ENCODE measurements around the gene ZFP62.
A peak's percentile ranks its signal among the peaks of the same experiment; 100 is the strongest.
"Not testable (repeated sequence)": the region's sequence is repeated elsewhere in the genome, so short reads cannot be mapped to it uniquely, and the experiment has no call there.

Gene ZFP62

DNA sequence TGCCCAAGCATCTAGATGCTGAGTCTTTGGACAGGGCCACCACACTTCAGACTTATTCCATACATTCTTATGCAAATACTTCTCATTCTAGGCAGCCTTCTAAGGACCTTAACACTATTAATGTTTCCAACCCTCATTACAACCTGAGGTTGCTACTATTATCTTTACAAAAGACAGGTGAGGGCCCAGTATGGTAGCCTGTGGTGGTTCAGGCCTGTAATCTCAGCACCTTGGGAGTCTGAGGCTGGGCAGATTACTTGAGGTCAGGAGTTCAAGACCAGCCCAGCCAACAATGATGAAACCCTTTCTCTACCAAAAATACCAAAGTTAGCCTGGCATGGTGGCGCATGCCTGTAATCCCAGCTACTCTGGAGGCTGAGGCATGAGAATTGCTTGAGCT lies 16.2 kb downstream of the ZFP62 start:
- Histone ChIP-seq H3K4me3 (ENCODE audit: low read length) (no peak overlapping the region), H3K9ac (ENCODE audit: low read length) (no peak overlapping the region), H3K36me3 (ENCODE audit: control insufficient read depth, low read depth, low read length) (peaks cover 22% of the 10 kb centered on the region), H3K27me3 (ENCODE audit: control insufficient read depth, insufficient read depth, low read length) (no peaks in the 10 kb centered on the region), H3K27ac (ENCODE audit: low read length) (no peak overlapping the region), H3K4me1 (ENCODE audit: control insufficient read depth, low read depth, low read length) (no peaks in the 10 kb centered on the region), H3K9me3 (ENCODE audit: control insufficient read depth, low read depth, low read length) (peaks cover 22% of the 10 kb centered on the region)

DNA sequence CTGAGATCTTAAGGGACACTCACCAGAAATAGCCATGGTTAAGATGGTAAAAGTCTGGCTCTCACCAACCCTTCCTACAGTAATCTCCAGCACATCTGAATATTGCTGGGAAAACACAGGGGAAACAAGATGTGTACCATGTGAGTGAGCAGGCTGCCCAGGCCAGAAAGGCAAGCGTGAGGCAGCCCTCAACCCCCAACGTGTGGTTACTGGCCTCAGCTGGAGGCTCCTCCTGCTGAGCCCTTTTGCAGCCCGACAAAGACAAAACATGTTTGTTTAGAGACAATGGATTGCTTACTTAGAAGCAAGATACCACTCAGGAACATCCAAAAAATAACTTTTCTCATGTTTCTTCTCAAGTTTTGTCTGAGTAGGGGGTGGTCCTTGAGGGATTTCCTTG lies 16.6 kb downstream of the ZFP62 start:
- no peak overlapping the region for H3K9ac ChIP-seq (ENCODE audit: low read length)
- H3K9me3 ChIP-seq (ENCODE audit: control insufficient read depth, low read depth, low read length): peaks cover 18% of the 10 kb centered on the region
- H3K36me3 ChIP-seq (ENCODE audit: control insufficient read depth, low read depth, low read length): peaks cover 17% of the 10 kb centered on the region
- no peak overlapping the region for H3K27ac ChIP-seq (ENCODE audit: low read length)
- no peak overlapping the region for H3K4me3 ChIP-seq (ENCODE audit: low read length)
- no peaks in the 10 kb centered on the region for H3K27me3 ChIP-seq (ENCODE audit: control insufficient read depth, insufficient read depth, low read length)
- no peaks in the 10 kb centered on the region for H3K4me1 ChIP-seq (ENCODE audit: control insufficient read depth, low read depth, low read length)

DNA sequence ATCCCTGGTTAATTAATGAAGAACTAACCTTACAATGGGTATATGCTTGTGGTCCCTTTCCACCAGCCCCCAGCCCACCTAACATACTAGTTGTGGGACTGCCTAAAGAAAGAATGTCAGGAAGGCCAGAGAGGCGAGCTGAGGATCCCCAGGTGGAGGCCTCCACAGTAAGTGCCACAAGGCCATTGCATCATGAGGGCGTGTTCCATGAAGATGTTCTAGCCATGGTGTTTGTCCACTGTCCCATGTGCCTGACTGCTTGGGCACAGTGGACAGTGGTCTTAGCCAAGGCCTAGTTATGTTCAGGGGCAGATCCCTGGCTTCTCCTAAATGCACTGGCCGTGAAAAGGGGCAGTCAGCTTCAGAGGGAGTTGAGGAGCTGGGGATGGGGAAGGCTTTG lies 21.1 kb downstream of the ZFP62 start:
- Histone ChIP-seq H3K9ac (ENCODE audit: low read length) (no peak overlapping the region), H3K9me3 (ENCODE audit: control insufficient read depth, low read depth, low read length) (no peaks in the 10 kb centered on the region), H3K4me3 (ENCODE audit: low read length) (no peak overlapping the region), H3K27ac (ENCODE audit: low read length) (no peak overlapping the region), H3K36me3 (ENCODE audit: control insufficient read depth, low read depth, low read length) (no peaks in the 10 kb centered on the region), H3K4me1 (ENCODE audit: control insufficient read depth, low read depth, low read length) (no peaks in the 10 kb centered on the region), H3K27me3 (ENCODE audit: control insufficient read depth, insufficient read depth, low read length) (no peaks in the 10 kb centered on the region)

DNA sequence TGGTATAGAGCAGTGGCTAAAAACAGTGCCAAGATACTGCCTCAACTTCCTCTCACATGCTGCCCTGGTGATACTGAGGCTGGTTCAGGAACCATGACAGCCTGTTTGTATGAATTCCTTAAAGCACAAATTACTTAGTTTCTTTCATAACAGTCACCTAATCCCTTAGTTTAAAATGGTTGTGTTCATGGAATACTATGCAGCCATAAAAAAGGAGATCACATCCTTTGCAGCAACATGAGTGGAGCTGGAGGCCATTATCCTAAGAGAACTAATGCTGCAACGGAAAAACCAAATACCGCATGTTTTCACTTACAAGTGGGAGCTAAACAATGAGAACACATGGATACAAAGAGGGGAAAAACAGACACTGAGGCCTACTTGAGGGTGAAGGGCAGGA lies 21.8 kb downstream of the ZFP62 start:
- Histone ChIP-seq H3K27ac (ENCODE audit: low read length) (no peak overlapping the region), H3K36me3 (ENCODE audit: control insufficient read depth, low read depth, low read length) (no peaks in the 10 kb centered on the region), H3K4me1 (ENCODE audit: control insufficient read depth, low read depth, low read length) (no peaks in the 10 kb centered on the region), H3K27me3 (ENCODE audit: control insufficient read depth, insufficient read depth, low read length) (no peaks in the 10 kb centered on the region), H3K9me3 (ENCODE audit: control insufficient read depth, low read depth, low read length) (no peaks in the 10 kb centered on the region), H3K4me3 (ENCODE audit: low read length) (no peak overlapping the region), H3K9ac (ENCODE audit: low read length) (no peak overlapping the region)

DNA sequence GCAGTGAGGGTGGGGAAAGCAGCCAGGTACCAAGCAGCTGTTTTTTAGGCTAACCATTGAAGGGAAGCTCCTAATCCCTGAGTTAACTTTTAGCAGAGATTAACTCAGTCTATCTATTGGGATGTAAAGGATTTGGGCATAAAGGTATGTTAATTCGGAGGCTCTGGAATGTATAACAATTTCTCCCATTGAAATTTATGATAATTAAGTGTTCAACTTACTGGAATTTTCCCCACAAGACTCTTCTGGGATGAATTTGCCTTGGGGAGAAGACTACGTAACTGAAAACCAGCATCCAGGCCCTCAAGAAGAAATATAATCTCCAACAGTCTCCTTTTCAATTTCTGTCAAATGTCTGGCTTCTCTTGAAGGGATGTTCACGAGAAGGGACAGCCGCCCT lies 23.6 kb downstream of the ZFP62 start:
- Histone ChIP-seq H3K36me3 (ENCODE audit: control insufficient read depth, low read depth, low read length) (no peaks in the 10 kb centered on the region), H3K4me1 (ENCODE audit: control insufficient read depth, low read depth, low read length) (no peaks in the 10 kb centered on the region), H3K9me3 (ENCODE audit: control insufficient read depth, low read depth, low read length) (no peaks in the 10 kb centered on the region), H3K4me3 (ENCODE audit: low read length) (no peak overlapping the region), H3K27me3 (ENCODE audit: control insufficient read depth, insufficient read depth, low read length) (peaks cover 4% of the 10 kb centered on the region), H3K9ac (ENCODE audit: low read length) (no peak overlapping the region), H3K27ac (ENCODE audit: low read length) (no peak overlapping the region)

DNA sequence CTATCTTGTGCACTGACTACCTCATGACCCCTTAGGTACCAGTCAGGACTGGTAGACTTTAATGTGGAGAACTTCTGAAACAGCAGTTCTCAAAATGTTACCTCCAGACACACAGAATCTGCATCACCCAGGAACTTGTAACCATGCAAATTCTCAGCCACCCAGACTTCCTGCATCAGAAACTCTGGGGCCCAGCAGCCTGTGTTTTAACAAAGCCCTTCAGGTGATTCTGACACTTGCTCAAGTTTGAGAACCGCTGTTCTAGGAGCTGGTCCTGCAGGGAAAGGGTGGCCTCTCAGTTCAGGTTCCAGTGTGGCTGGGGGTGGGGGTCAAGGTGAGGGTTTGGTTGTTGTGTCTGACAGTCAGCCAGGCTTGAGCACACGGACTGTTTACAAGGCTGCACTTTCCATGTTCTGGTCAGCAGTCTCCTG lies 28.4 kb downstream of the ZFP62 start:
- Histone ChIP-seq H3K4me1 (ENCODE audit: control insufficient read depth, low read depth, low read length) (peaks cover 13% of the 10 kb centered on the region), H3K36me3 (ENCODE audit: control insufficient read depth, low read depth, low read length) (no peaks in the 10 kb centered on the region), H3K4me3 (ENCODE audit: low read length) (no peak overlapping the region), H3K27ac (ENCODE audit: low read length) (no peak overlapping the region), H3K9ac (ENCODE audit: low read length) (no peak overlapping the region), H3K9me3 (ENCODE audit: control insufficient read depth, low read depth, low read length) (peaks cover 16% of the 10 kb centered on the region), H3K27me3 (ENCODE audit: control insufficient read depth, insufficient read depth, low read length) (peaks cover 28% of the 10 kb centered on the region)

DNA sequence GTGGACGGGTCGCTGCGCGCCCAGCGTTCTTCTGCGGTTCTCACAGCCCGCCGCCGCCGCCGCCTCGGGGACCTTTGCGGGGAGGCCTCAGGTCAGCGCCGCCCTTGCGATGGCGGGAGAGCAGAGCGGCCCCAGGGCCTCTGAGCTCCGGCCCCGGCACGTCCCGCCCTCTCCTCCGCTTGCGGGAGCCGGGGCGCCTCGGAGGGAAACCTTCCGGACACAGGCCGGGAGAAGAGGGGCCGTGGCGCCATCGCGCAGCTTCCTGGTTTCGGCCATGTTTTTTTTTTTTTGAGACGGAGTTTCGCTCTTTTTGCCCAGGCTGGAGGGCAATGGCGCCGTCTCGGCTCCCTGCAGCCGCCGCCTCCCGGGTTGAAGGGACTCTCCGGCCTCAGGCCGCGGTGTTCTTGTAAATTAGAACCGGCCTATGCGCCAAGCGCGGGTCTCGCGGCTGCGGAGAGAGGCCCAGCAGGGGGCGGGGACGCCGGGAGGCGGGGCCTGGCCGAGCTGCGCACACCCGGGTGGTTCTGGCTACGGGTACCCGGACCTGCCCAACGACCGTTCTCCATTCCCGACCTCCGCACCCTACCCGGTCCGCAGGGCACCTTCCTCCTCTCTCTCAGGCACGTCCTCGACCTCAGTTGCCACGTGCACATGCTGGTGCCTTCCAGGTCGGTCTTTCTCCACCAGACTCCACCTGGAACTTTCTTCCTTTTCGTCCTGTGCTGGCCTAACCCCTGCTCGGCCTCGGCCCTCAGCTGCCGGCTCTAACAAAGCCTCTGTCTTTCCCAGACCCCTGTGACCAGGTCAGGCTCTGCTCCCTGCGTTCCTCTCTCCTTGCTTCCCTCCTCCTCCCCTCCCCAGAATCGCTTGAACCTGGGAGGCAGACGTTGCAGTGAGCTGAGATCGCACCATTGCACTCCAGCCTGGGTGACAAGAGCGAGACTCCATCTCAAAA lies 29.7 kb downstream of the ZFP62 start:
- H3K4me1 ChIP-seq (ENCODE audit: control insufficient read depth, low read depth, low read length): peaks cover 13% of the 10 kb centered on the region
- H3K27ac ChIP-seq (ENCODE audit: low read length): peak overlapping the region; percentile 15
- H3K9ac ChIP-seq (ENCODE audit: low read length): peak overlapping the region; percentile 81
- H3K4me3 ChIP-seq (ENCODE audit: low read length): peak overlapping the region; percentile 78
- H3K36me3 ChIP-seq (ENCODE audit: control insufficient read depth, low read depth, low read length): no peaks in the 10 kb centered on the region
- H3K27me3 ChIP-seq (ENCODE audit: control insufficient read depth, insufficient read depth, low read length): peaks cover 36% of the 10 kb centered on the region
- peaks cover 16% of the 10 kb centered on the region for H3K9me3 ChIP-seq (ENCODE audit: control insufficient read depth, low read depth, low read length)

DNA sequence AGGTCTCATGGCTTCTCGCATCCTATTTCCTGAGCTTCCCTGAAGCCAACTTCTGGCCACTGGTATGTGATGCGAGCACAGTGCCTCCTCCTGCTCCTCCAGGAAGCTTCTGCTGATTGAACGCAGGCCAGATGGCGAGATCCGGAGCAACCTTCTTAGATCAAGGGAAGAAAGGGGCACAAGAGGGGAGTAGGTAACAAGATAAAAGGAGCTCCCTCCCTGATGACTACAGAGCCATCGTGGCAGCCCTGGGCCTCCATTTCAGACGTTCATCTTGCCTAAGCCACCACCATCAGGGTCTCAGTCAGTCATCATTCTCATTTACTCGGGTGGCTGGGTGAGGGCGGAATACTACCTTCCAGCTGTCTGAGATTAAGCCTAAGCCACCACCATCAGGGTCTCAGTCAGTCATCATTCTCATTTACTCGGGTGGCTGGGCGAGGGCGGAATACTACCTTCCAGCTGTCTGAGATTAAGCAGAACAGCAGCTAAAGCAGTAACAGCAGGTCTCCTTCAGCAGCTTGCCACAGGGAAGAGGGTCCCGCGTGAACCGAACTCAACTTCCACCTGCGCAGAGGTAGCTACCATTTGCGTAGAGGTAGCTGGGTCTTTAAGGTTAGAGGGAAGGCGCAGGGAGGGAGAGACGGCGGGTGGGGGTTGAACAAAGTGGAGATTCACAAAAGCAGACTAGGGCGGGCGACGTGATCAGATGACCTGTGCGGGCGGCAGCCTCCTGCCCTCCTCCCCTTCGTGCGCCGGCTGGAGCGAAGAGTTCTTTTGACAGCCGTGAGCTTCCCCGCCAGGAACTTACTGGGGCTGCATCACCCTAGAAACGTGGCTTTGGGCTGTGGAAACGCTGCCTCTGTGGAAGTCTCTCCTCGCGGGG lies 30.6 kb downstream of the ZFP62 start:
- peak overlapping the region; percentile 78 for H3K4me3 ChIP-seq (ENCODE audit: low read length)
- peak overlapping the region; percentile 81 for H3K9ac ChIP-seq (ENCODE audit: low read length)
- H3K4me1 ChIP-seq (ENCODE audit: control insufficient read depth, low read depth, low read length): peaks cover 13% of the 10 kb centered on the region
- H3K27ac ChIP-seq (ENCODE audit: low read length): no peak overlapping the region
- H3K9me3 ChIP-seq (ENCODE audit: control insufficient read depth, low read depth, low read length): peaks cover 16% of the 10 kb centered on the region
- peaks cover 36% of the 10 kb centered on the region for H3K27me3 ChIP-seq (ENCODE audit: control insufficient read depth, insufficient read depth, low read length)
- no peaks in the 10 kb centered on the region for H3K36me3 ChIP-seq (ENCODE audit: control insufficient read depth, low read depth, low read length)

DNA sequence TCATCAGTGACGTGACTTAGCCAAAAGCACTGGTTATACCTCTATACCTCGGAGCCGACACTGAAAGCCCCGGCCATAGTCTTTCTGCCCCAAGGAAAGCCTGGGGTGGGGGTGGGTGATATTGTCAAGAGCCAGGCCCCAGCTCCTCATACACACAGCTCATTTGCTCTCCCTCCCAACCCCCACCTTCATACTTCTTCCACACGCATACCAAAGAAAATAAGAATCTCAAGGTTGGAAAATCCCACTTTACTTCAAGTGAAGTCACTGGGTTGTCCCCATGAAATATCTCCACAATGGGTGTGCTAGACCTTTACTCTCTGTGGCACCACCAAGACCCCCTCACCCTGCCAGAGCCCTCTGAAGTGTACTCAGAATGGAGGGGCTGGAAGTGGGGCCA lies 31.4 kb downstream of the ZFP62 start:
- H3K9me3 ChIP-seq (ENCODE audit: control insufficient read depth, low read depth, low read length): peaks cover 16% of the 10 kb centered on the region
- H3K27ac ChIP-seq (ENCODE audit: low read length): no peak overlapping the region
- peaks cover 13% of the 10 kb centered on the region for H3K4me1 ChIP-seq (ENCODE audit: control insufficient read depth, low read depth, low read length)
- no peak overlapping the region for H3K4me3 ChIP-seq (ENCODE audit: low read length)
- no peak overlapping the region for H3K9ac ChIP-seq (ENCODE audit: low read length)
- H3K27me3 ChIP-seq (ENCODE audit: control insufficient read depth, insufficient read depth, low read length): peaks cover 36% of the 10 kb centered on the region
- no peaks in the 10 kb centered on the region for H3K36me3 ChIP-seq (ENCODE audit: control insufficient read depth, low read depth, low read length)

DNA sequence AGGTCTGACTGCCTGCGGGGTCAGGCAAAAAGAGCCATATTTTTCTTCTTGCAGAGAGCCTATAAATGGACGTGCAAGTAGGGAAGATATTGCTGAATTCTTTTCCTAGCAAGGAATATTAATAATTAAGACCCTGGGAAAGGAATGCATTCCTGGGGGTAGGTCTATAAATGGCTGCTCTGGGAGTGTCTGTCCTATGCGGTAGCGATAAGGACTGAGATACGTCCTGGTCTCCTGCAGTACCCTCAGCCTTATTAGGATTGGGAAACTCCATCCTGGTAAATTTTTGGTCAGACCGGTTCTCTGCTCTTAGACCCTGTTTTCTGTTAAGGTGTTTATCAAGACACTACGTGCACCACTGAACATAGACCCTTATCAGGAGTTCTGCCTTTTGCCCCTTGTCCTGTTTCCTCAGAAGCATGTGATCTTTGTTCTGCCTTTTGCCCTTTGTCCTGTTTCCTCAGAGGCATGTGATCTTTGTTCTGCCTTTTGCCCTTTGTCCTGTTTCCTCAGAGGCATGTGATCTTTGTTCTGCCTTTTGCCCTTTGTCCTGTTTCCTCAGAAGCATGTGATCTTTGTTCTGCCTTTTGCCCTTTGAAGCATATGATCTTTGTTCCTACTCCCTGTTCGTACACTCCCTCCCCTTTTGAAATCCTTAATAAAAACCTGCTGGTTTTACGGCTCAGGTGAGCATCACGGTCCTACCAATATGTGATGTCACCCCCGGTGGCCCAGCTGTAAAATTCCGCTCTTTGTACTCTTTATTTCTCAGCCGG lies 32.1 kb downstream of the ZFP62 start:
- H3K9me3 ChIP-seq (ENCODE audit: control insufficient read depth, low read depth, low read length): peaks cover 16% of the 10 kb centered on the region
- not testable (repeated sequence) for H3K4me3 ChIP-seq (ENCODE audit: low read length); H3K36me3 ChIP-seq (ENCODE audit: control insufficient read depth, low read depth, low read length); H3K27ac ChIP-seq (ENCODE audit: low read length); H3K9ac ChIP-seq (ENCODE audit: low read length)
- peaks cover 13% of the 10 kb centered on the region for H3K4me1 ChIP-seq (ENCODE audit: control insufficient read depth, low read depth, low read length)
- peaks cover 36% of the 10 kb centered on the region for H3K27me3 ChIP-seq (ENCODE audit: control insufficient read depth, insufficient read depth, low read length)

DNA sequence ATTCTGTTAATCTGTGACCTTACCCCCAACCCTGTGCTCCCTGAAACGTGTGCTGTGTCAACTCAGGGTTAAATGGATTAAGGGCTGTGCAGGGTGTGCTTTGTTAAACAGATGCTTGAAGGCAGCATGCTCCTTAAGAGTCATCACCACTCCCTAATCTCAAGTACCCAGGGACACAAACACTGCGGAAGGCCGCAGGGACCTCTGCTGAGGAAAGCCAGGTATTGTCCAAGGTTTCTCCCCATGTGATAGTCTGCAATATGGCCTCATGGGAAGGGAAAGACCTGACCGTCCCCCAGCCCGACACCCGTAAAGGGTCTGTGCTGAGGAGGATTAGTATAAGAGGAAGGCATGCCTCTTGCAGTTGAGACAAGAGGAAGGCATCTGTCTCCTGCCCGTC lies 33.7 kb downstream of the ZFP62 start:
- H3K36me3 ChIP-seq (ENCODE audit: control insufficient read depth, low read depth, low read length); H3K9ac ChIP-seq (ENCODE audit: low read length); H3K27ac ChIP-seq (ENCODE audit: low read length); H3K4me3 ChIP-seq (ENCODE audit: low read length): not testable (repeated sequence)
- Histone ChIP-seq H3K9me3 (ENCODE audit: control insufficient read depth, low read depth, low read length) (peaks cover 16% of the 10 kb centered on the region), H3K27me3 (ENCODE audit: control insufficient read depth, insufficient read depth, low read length) (peaks cover 32% of the 10 kb centered on the region), H3K4me1 (ENCODE audit: control insufficient read depth, low read depth, low read length) (peaks cover 13% of the 10 kb centered on the region)
